ENCODE measurements around the gene SLC22A23. TPM values are rescaled to one million over a fixed set of nuclear protein-coding genes. Genes with fewer than 3 reads are reported as not detected.

The SLC22A23 gene
- total and polyA plus RNA-seq, 2 of the 4 experiments (the other 2 are of a cell fraction) = 0.72 to 1.6 TPM

DNA sequence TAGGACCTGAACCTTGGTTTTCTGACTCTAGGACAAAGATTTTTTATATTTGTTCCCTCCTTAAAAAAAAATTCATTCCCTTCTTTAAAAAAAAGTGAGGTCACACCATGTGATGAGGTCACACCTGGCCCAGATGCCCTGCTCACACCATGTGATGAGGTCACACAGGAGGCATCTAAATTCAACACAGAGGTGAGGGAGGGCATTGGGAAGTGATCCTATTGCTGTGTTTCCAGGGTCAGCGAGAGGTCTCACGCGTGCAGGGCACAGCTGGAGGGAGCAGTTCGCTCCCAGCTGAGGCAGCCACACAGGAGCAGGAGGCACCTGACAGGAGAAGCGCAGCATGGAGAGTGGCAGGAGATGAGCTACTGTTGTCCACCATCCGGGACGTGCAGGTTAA, 92.5 kb downstream of the SLC22A23 start:
- no peak overlapping the region for H2BK20ac ChIP-seq (ENCODE audit: low read depth, low read length)
- peaks cover 2% of the 10 kb centered on the region; the same call in 1 of the 2 replicates for H3K9me1 ChIP-seq (ENCODE audit: insufficient read depth, low read length)
- H3K4me2 ChIP-seq (ENCODE audit: low read depth, low read length) = no peak overlapping the region
- POLR2A ChIA-PET (ENCODE audit: unreplicated experiment) = no interaction called here
- H2BK15ac ChIP-seq (ENCODE audit: low read depth, low read length) = no peak overlapping the region
- no peak overlapping the region for H3K9ac ChIP-seq (ENCODE audit: low read depth, low read length)
- no peak overlapping the region for H2BK5ac ChIP-seq (ENCODE audit: low read depth, low read length, poor library complexity, severe bottlenecking)
- no peak overlapping the region for H3K14ac ChIP-seq (replicated peaks; ENCODE audit: low read depth, low read length)
- intact Hi-C loops (cut with micrococcal nuclease) = no loop called here
- H3K27me3 ChIP-seq (ENCODE audit: control insufficient read depth, insufficient read depth, low read length) = peaks cover 34% of the 10 kb centered on the region
- WGBS, 2 experiments (ENCODE audit: extremely low coverage in 2 of 2, insufficient read length in 1 of 2) = 58% methylated on average over 5 of the region's 7 CpGs; no CpG with 5 or more reads in 1 of the 2 experiments
- no peaks in the 10 kb centered on the region for H3K79me1 ChIP-seq (ENCODE audit: low read depth in 1 of 2, low read length in 2 of 2)
- no peaks in the 10 kb centered on the region for H4K20me1 ChIP-seq (ENCODE audit: insufficient read depth, low read length)
- no peak overlapping the region for H2AK9ac ChIP-seq (replicated peaks; ENCODE audit: low read depth, low read length, poor library complexity)
- no peak overlapping the region for H2AFZ ChIP-seq (replicated peaks; ENCODE audit: low read length, poor library complexity)
- no peak overlapping the region for H3K4me3 ChIP-seq (ENCODE audit: insufficient read depth, low read depth, low read length)
- CTCF ChIA-PET = no interaction called here
- H3K27ac ChIP-seq (ENCODE audit: insufficient read depth, low read length) = no peak overlapping the region
- BruUV-seq (replicated peaks) = no TSS peak
- H2BK120ac ChIP-seq (ENCODE audit: low read depth, low read length) = no peak overlapping the region
- TF ChIP-seq, protein P1, sequence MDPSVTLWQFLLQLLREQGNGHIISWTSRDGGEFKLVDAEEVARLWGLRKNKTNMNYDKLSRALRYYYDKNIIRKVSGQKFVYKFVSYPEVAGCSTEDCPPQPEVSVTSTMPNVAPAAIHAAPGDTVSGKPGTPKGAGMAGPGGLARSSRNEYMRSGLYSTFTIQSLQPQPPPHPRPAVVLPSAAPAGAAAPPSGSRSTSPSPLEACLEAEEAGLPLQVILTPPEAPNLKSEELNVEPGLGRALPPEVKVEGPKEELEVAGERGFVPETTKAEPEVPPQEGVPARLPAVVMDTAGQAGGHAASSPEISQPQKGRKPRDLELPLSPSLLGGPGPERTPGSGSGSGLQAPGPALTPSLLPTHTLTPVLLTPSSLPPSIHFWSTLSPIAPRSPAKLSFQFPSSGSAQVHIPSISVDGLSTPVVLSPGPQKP (IDR thresholded peaks at IDR 0.05; ENCODE audit: borderline replicate concordance, low read depth, low read length) = no peak
- TF ChIP-seq FOS (IDR thresholded peaks at IDR 0.05; ENCODE audit: low read depth, low read length) (no peak), RCOR1 (IDR thresholded peaks at IDR 0.05; ENCODE audit: insufficient replicate concordance, low read length) (no peak), POLR2A (IDR thresholded peaks at IDR 0.05; ENCODE audit: low read depth, low read length) (no peak), MAZ (IDR thresholded peaks at IDR 0.05; ENCODE audit: borderline replicate concordance, low read depth, low read length) (no peak), BHLHE40 (IDR thresholded peaks at IDR 0.05; ENCODE audit: low read depth, low read length) (no peak), SMC3 (IDR thresholded peaks at IDR 0.05; ENCODE audit: low read depth, low read length) (no peak), CHD1 (IDR thresholded peaks at IDR 0.05; ENCODE audit: low read depth, low read length) (no peak), MXI1 (IDR thresholded peaks at IDR 0.05; ENCODE audit: borderline replicate concordance, low read depth, low read length) (no peak), RAD21 (IDR thresholded peaks at IDR 0.05; ENCODE audit: low read length) (no peak), NFE2L2 (IDR thresholded peaks at IDR 0.05; ENCODE audit: low read depth, low read length) (no peak), RFX5 (IDR thresholded peaks at IDR 0.05; ENCODE audit: low read depth, low read length) (no peak), MAFK (IDR thresholded peaks at IDR 0.05; ENCODE audit: low read depth, low read length) (no peak)
- TF ChIP-seq, protein P2, sequence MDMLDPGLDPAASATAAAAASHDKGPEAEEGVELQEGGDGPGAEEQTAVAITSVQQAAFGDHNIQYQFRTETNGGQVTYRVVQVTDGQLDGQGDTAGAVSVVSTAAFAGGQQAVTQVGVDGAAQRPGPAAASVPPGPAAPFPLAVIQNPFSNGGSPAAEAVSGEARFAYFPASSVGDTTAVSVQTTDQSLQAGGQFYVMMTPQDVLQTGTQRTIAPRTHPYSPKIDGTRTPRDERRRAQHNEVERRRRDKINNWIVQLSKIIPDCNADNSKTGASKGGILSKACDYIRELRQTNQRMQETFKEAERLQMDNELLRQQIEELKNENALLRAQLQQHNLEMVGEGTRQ (IDR thresholded peaks at IDR 0.05; ENCODE audit: low read depth, low read length) = no peak
- TF ChIP-seq, protein P3, sequence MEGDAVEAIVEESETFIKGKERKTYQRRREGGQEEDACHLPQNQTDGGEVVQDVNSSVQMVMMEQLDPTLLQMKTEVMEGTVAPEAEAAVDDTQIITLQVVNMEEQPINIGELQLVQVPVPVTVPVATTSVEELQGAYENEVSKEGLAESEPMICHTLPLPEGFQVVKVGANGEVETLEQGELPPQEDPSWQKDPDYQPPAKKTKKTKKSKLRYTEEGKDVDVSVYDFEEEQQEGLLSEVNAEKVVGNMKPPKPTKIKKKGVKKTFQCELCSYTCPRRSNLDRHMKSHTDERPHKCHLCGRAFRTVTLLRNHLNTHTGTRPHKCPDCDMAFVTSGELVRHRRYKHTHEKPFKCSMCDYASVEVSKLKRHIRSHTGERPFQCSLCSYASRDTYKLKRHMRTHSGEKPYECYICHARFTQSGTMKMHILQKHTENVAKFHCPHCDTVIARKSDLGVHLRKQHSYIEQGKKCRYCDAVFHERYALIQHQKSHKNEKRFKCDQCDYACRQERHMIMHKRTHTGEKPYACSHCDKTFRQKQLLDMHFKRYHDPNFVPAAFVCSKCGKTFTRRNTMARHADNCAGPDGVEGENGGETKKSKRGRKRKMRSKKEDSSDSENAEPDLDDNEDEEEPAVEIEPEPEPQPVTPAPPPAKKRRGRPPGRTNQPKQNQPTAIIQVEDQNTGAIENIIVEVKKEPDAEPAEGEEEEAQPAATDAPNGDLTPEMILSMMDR (conservative IDR thresholded peaks at IDR 0.05; ENCODE audit: low read depth, low read length) = no peak
- DNase-seq = no peak
- H3K23ac ChIP-seq (ENCODE audit: low read depth, low read length) = no peak overlapping the region
- no peaks in the 10 kb centered on the region for H3K9me3 ChIP-seq (ENCODE audit: control insufficient read depth, insufficient read depth, low read length)
- in situ Hi-C loops (cut with MboI; ENCODE audit: low sequenced_read_pairs) = no loop called here
- no peak overlapping the region for H3K4ac ChIP-seq (ENCODE audit: low read depth, low read length)
- H2AK5ac ChIP-seq (ENCODE audit: low read depth, low read length) = no peak overlapping the region
- H4K8ac ChIP-seq (ENCODE audit: low read depth in 2 of 2, low read length in 2 of 2) = no peak overlapping the region
- dilution Hi-C loops (cut with HindIII; ENCODE audit: low sequenced_read_pairs, unreplicated experiment) = no loop called here
- no peaks in the 10 kb centered on the region for H3K36me3 ChIP-seq (ENCODE audit: control insufficient read depth, insufficient read depth, low read length)
- H3K56ac ChIP-seq (ENCODE audit: extremely low read depth, insufficient read depth, low read length) = no peak overlapping the region
- H4K91ac ChIP-seq (ENCODE audit: insufficient read depth, low read depth, low read length) = no peak overlapping the region
- no peaks in the 10 kb centered on the region for H3K4me1 ChIP-seq (ENCODE audit: control insufficient read depth, insufficient read depth, low read length)
- H3K18ac ChIP-seq (ENCODE audit: low read depth, low read length) = no peak overlapping the region
- H4K5ac ChIP-seq (ENCODE audit: low read depth, low read length) = no peak overlapping the region
- ATAC-seq (ENCODE audit: low read depth) = no peak
